ENCODE data around the gene GATA5.

GATA5 gene

GRCh38 chr20:62515280-62515679, 39.5 kb upstream of the GATA5 start:
- Histone ChIP-seq H3K4me1 (ENCODE audit: control insufficient read depth, low read depth, low read length) (no peaks in the 10 kb centered on the region), H3K27ac (ENCODE audit: low read depth, low read length) (no peak overlapping the region), H2BK5ac (ENCODE audit: low read length) (no peak overlapping the region), H3K23ac (ENCODE audit: low read length) (no peak overlapping the region), H3K4ac (ENCODE audit: low read depth, low read length) (no peak overlapping the region), H3K56ac (ENCODE audit: low read length) (no peak overlapping the region), H4K5ac (ENCODE audit: low read length) (no peak overlapping the region), H3K9ac (ENCODE audit: low read length) (no peak overlapping the region), H3K36me3 (ENCODE audit: control insufficient read depth, insufficient read depth, low read length) (no peaks in the 10 kb centered on the region), H4K8ac (ENCODE audit: low read depth, low read length) (no peak overlapping the region), H3K79me1 (ENCODE audit: low read length) (no peaks in the 10 kb centered on the region), H3K79me2 (ENCODE audit: control insufficient read depth, insufficient read depth, low read length) (no peaks in the 10 kb centered on the region), H2BK120ac (ENCODE audit: low read depth, low read length) (no peak overlapping the region), H3K18ac (ENCODE audit: low read length) (no peak overlapping the region), H3K4me2 (ENCODE audit: low read length) (no peak overlapping the region), H2BK15ac (replicated peaks; ENCODE audit: low read depth) (no peak overlapping the region), H2AK5ac (ENCODE audit: low read length) (no peak overlapping the region), H3K27me3 (ENCODE audit: insufficient read depth, low read length, poor library complexity) (no peaks in the 10 kb centered on the region), H3K4me3 (ENCODE audit: low read length) (no peak overlapping the region)
- DNase-seq, result no peak
- no CpG with 5 or more reads among the region's 16 CpGs for WGBS (ENCODE audit: extremely low coverage, insufficient coverage, low lambda C conversion rate)

DNA sequence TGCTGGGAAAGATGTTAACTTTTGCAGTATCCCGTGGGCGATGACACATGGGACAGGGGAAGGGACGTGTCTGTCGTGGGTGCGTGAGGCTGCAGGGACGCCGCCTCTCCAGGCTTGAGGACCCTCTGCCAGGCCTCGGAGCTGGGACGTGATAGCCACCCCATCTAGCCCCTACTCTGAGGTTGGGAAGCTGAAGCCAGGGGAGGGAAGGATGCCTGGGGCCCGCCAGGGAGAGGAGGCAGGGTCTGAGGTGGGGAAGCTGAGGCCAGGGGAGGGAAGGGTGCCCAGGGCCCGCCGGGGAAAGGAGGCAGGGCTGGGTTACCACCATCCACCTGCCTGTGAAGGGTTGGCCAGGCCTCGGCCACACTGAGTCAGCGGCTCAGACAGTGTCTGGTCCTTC, 38.2 kb upstream of the GATA5 start:
- Histone ChIP-seq H3K4me3 (ENCODE audit: low read length) (no peak overlapping the region), H3K56ac (ENCODE audit: low read length) (no peak overlapping the region), H4K5ac (ENCODE audit: low read length) (no peak overlapping the region), H3K4me2 (ENCODE audit: low read length) (no peak overlapping the region), H3K9ac (ENCODE audit: low read length) (no peak overlapping the region), H2BK120ac (ENCODE audit: low read depth, low read length) (no peak overlapping the region), H3K23ac (ENCODE audit: low read length) (no peak overlapping the region), H3K27ac (ENCODE audit: low read depth, low read length) (no peak overlapping the region), H2BK15ac (replicated peaks; ENCODE audit: low read depth) (no peak overlapping the region), H2BK5ac (ENCODE audit: low read length) (no peak overlapping the region), H3K18ac (ENCODE audit: low read length) (no peak overlapping the region), H3K79me2 (ENCODE audit: control insufficient read depth, insufficient read depth, low read length) (no peaks in the 10 kb centered on the region), H3K4ac (ENCODE audit: low read depth, low read length) (no peak overlapping the region), H3K79me1 (ENCODE audit: low read length) (no peaks in the 10 kb centered on the region), H4K8ac (ENCODE audit: low read depth, low read length) (no peak overlapping the region), H3K27me3 (ENCODE audit: insufficient read depth, low read length, poor library complexity) (no peaks in the 10 kb centered on the region), H3K4me1 (ENCODE audit: control insufficient read depth, low read depth, low read length) (no peaks in the 10 kb centered on the region), H2AK5ac (ENCODE audit: low read length) (no peak overlapping the region), H3K36me3 (ENCODE audit: control insufficient read depth, insufficient read depth, low read length) (no peaks in the 10 kb centered on the region)
- no peak for DNase-seq
- WGBS (ENCODE audit: extremely low coverage, insufficient coverage, low lambda C conversion rate), result no CpG with 5 or more reads among the region's 14 CpGs

GRCh38 chr20:62511915-62512610, 36.3 kb upstream of the GATA5 start:
- H3K27ac ChIP-seq (ENCODE audit: low read depth, low read length), result no peak overlapping the region
- DNase-seq, result no peak

DNA sequence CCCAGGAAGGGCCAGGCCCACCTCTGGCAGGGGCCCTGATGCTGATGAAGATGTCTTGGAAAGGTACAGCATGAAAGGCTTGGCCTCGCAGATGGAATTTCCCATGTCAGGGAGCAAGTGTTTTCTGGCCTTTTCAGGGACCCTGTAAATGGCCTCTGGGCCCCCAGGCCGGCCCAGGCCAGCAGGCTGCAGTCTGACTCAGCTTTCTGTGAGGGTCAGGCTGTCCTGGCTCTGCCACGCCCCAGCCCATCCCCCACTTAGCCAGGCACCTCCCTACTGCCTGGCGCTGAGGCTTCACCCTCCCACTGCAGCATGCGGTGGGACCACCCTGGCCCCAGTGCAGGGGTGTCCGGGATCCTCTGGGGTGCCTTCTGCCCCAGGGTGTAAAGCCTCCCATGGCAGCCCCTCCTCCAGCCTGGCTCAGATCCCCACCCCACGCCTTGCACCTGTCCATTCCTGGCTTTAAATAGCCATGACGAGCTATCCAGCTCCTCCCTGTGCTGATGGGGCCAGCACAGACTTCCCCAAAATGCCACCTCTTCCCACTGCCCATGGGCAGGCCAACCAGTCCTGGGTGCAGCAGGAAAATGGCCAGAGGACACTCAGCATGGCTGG, 35.6 kb upstream of the GATA5 start:
- H3K36me3 ChIP-seq (ENCODE audit: control insufficient read depth, insufficient read depth, low read length), result no peaks in the 10 kb centered on the region
- H3K27ac ChIP-seq (ENCODE audit: low read depth, low read length), result no peak overlapping the region

More at GRCh38 chr20:62511915-62512610, 36.3 kb upstream of the GATA5 start:
- H2AK5ac ChIP-seq (ENCODE audit: low read length), result no peak overlapping the region
- H2BK120ac ChIP-seq (ENCODE audit: low read depth, low read length), result no peak overlapping the region
- no peak overlapping the region for H4K5ac ChIP-seq (ENCODE audit: low read length)
- no peaks in the 10 kb centered on the region for H3K36me3 ChIP-seq (ENCODE audit: control insufficient read depth, insufficient read depth, low read length)
- no peak overlapping the region for H3K4me3 ChIP-seq (ENCODE audit: low read length)
- H3K4ac ChIP-seq (ENCODE audit: low read depth, low read length), result no peak overlapping the region
- H3K79me1 ChIP-seq (ENCODE audit: low read length), result no peaks in the 10 kb centered on the region
- WGBS (ENCODE audit: extremely low coverage, insufficient coverage, low lambda C conversion rate), result no CpG with 5 or more reads among the region's 24 CpGs
- no peak overlapping the region for H3K18ac ChIP-seq (ENCODE audit: low read length)
- H3K27me3 ChIP-seq (ENCODE audit: insufficient read depth, low read length, poor library complexity), result no peaks in the 10 kb centered on the region
- no peak overlapping the region for H3K4me2 ChIP-seq (ENCODE audit: low read length)
- no peak overlapping the region for H3K9ac ChIP-seq (ENCODE audit: low read length)
- no peak overlapping the region for H3K56ac ChIP-seq (ENCODE audit: low read length)
- H2BK5ac ChIP-seq (ENCODE audit: low read length), result no peak overlapping the region
- no peak overlapping the region for H4K8ac ChIP-seq (ENCODE audit: low read depth, low read length)
- H2BK15ac ChIP-seq (replicated peaks; ENCODE audit: low read depth), result no peak overlapping the region
- no peaks in the 10 kb centered on the region for H3K79me2 ChIP-seq (ENCODE audit: control insufficient read depth, insufficient read depth, low read length)
- H3K23ac ChIP-seq (ENCODE audit: low read length), result no peak overlapping the region
- H3K4me1 ChIP-seq (ENCODE audit: control insufficient read depth, low read depth, low read length), result no peaks in the 10 kb centered on the region

GRCh38 chr20:62508641-62509051, 32.9 kb upstream of the GATA5 start:
- no peak overlapping the region for H2BK5ac ChIP-seq (ENCODE audit: low read length)
- H3K27ac ChIP-seq (ENCODE audit: low read depth, low read length), result no peak overlapping the region
- H3K4ac ChIP-seq (ENCODE audit: low read depth, low read length), result no peak overlapping the region
- no peak for DNase-seq
- H3K56ac ChIP-seq (ENCODE audit: low read length), result no peak overlapping the region
- H4K5ac ChIP-seq (ENCODE audit: low read length), result no peak overlapping the region
- no peak overlapping the region for H4K8ac ChIP-seq (ENCODE audit: low read depth, low read length)
- H3K27me3 ChIP-seq (ENCODE audit: insufficient read depth, low read length, poor library complexity), result no peaks in the 10 kb centered on the region
- WGBS (ENCODE audit: extremely low coverage, insufficient coverage, low lambda C conversion rate), result no CpG with 5 or more reads among the region's 6 CpGs
- H3K18ac ChIP-seq (ENCODE audit: low read length), result no peak overlapping the region
- H2AK5ac ChIP-seq (ENCODE audit: low read length), result no peak overlapping the region
- no peak overlapping the region for H3K4me2 ChIP-seq (ENCODE audit: low read length)
- H3K23ac ChIP-seq (ENCODE audit: low read length), result no peak overlapping the region
- H3K9ac ChIP-seq (ENCODE audit: low read length), result no peak overlapping the region
- no peaks in the 10 kb centered on the region for H3K79me2 ChIP-seq (ENCODE audit: control insufficient read depth, insufficient read depth, low read length)
- H3K4me3 ChIP-seq (ENCODE audit: low read length), result no peak overlapping the region
- no peaks in the 10 kb centered on the region for H3K36me3 ChIP-seq (ENCODE audit: control insufficient read depth, insufficient read depth, low read length)
- no peak overlapping the region for H2BK15ac ChIP-seq (replicated peaks; ENCODE audit: low read depth)
- no peaks in the 10 kb centered on the region for H3K79me1 ChIP-seq (ENCODE audit: low read length)
- no peak overlapping the region for H2BK120ac ChIP-seq (ENCODE audit: low read depth, low read length)
- peaks cover 2% of the 10 kb centered on the region for H3K4me1 ChIP-seq (ENCODE audit: control insufficient read depth, low read depth, low read length)

More for the DNA sequence above, 35.6 kb upstream of the GATA5 start:
- DNase-seq, result no peak
- no peaks in the 10 kb centered on the region for H3K79me2 ChIP-seq (ENCODE audit: control insufficient read depth, insufficient read depth, low read length)
- H3K56ac ChIP-seq (ENCODE audit: low read length), result no peak overlapping the region
- no peaks in the 10 kb centered on the region for H3K27me3 ChIP-seq (ENCODE audit: insufficient read depth, low read length, poor library complexity)
- no peak overlapping the region for H3K18ac ChIP-seq (ENCODE audit: low read length)
- H4K5ac ChIP-seq (ENCODE audit: low read length), result no peak overlapping the region
- H2BK5ac ChIP-seq (ENCODE audit: low read length), result no peak overlapping the region
- no peak overlapping the region for H3K4ac ChIP-seq (ENCODE audit: low read depth, low read length)
- H4K8ac ChIP-seq (ENCODE audit: low read depth, low read length), result no peak overlapping the region
- no peak overlapping the region for H2BK120ac ChIP-seq (ENCODE audit: low read depth, low read length)
- H3K4me3 ChIP-seq (ENCODE audit: low read length), result no peak overlapping the region
- H3K4me1 ChIP-seq (ENCODE audit: control insufficient read depth, low read depth, low read length), result no peaks in the 10 kb centered on the region
- no peak overlapping the region for H3K23ac ChIP-seq (ENCODE audit: low read length)
- no peak overlapping the region for H2BK15ac ChIP-seq (replicated peaks; ENCODE audit: low read depth)
- WGBS (ENCODE audit: extremely low coverage, insufficient coverage, low lambda C conversion rate), result no CpG with 5 or more reads among the region's 8 CpGs
- H3K4me2 ChIP-seq (ENCODE audit: low read length), result no peak overlapping the region
- no peak overlapping the region for H2AK5ac ChIP-seq (ENCODE audit: low read length)
- H3K79me1 ChIP-seq (ENCODE audit: low read length), result no peaks in the 10 kb centered on the region
- no peak overlapping the region for H3K9ac ChIP-seq (ENCODE audit: low read length)

Data from mesendoderm (in vitro differentiated cells).